Cardiac septum (tissue), 1 donor: Measurements from ENCODE around the gene HUNK. TPM values are rescaled to one million over a fixed set of nuclear protein-coding genes. Genes with fewer than 3 reads are reported as not detected.
"Not testable (repeated sequence)": the region's sequence is repeated elsewhere in the genome, so short reads cannot be mapped to it uniquely, and the experiment has no call there.

Source experiments
- DNase-seq: peaks from one replicate; pipeline ENCODE4 v3.0.0-alpha.2; 2020; ENCODE audit warnings: low spot score
- intact Hi-C: fragments of 100-400 bp; cut with DNase I; formaldehyde crosslinking; loops from one replicate; pipeline ENCODE4 v1.14.0; 2022
- total RNA-seq: library from RNA; stranded (reverse); fragmentation: NEBNext Ultra II Directional; extraction: Animal tissue kit (Norgen Biotek cat#: 25700); gene quantifications from one replicate; pipeline ENCODE4 v1.2.1, GENCODE V29; 2021
- donor health status: DM: no; HTN: no; CAD: no.

The HUNK gene
- total RNA-seq, 1 donor from 2014 or later = 0.73 TPM

DNA sequence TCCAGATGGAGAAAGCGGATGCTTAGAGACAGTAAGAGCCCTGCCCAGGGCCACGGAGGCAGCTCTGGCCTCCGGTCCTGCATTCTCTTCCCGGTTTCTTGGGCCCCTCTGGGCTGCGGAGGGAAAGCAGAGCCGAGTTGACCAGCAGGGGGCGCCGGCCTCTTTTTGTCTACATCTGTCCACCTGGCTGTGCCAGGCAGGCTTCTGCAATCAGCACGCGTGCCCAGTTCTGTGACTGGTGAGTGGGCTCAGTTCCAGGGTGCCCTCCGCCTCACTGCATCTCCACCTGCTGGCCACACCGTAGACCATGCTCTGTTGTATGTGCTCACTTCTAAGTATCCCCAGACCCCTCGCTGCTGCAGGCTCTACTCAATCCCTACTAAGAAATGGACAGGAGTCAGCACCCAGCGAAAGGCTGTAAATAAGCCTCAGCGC, 6.7 kb upstream of the HUNK start:
- peak; percentile 90 for DNase-seq
- intact Hi-C loops = loop anchor here (1.0 to 10.0 kb wide), 4 partner anchors 81 to 392 kb away; no protein-coding TSS in a partner anchor

DNA sequence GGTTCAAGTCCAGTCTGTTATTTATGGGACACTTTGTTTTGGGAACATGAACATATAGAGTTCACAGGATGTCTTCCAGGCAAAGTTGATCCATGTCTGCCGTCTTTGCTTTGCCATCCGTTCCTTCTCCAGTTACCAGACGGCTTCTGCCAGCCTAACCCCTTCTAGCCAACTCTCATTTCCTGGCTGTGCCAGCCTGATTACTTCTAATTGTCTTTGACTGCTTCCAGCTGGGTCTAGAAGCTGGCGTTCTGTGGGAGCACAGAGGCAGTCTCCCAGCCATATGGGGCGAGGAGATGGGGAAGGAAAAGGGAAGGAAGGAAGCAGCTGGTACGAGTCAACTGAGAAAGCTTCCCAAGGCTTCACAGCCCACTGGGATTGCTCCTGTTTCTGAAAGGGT, 3.1 kb upstream of the HUNK start:
- intact Hi-C loops = loop anchor here (5.0 to 10.0 kb wide), 3 partner anchors 85 to 313 kb away; no protein-coding TSS in a partner anchor
- no peak for DNase-seq

GRCh38 chr21:31870472-31871193, 2.2 kb upstream of the HUNK start:
- DNase-seq = no peak
- intact Hi-C loops = loop anchor here (5.0 kb wide), 1 partner anchor 312 kb away; no protein-coding TSS in a partner anchor

- intact Hi-C loops = loop anchor here (5.0 kb wide), 1 partner anchor 311 kb away; no protein-coding TSS in a partner anchor
Measured at GRCh38 chr21:31871371-31871770, 1.4 kb upstream of the HUNK start.

GRCh38 chr21:31872072-31872451, 758 bp upstream of the HUNK start:
- intact Hi-C loops = loop anchor here (5.0 kb wide), 1 partner anchor 310 kb away; no protein-coding TSS in a partner anchor
- DNase-seq = no peak

More at GRCh38 chr21:31871371-31871770, 1.4 kb upstream of the HUNK start:
- not testable (repeated sequence) for DNase-seq

GRCh38 chr21:31873275-31873695, 465 bp downstream of the HUNK start:
- DNase-seq = no peak
- intact Hi-C loops = loop anchor here (5.0 kb wide), 1 partner anchor 309 kb away; no protein-coding TSS in a partner anchor

DNA sequence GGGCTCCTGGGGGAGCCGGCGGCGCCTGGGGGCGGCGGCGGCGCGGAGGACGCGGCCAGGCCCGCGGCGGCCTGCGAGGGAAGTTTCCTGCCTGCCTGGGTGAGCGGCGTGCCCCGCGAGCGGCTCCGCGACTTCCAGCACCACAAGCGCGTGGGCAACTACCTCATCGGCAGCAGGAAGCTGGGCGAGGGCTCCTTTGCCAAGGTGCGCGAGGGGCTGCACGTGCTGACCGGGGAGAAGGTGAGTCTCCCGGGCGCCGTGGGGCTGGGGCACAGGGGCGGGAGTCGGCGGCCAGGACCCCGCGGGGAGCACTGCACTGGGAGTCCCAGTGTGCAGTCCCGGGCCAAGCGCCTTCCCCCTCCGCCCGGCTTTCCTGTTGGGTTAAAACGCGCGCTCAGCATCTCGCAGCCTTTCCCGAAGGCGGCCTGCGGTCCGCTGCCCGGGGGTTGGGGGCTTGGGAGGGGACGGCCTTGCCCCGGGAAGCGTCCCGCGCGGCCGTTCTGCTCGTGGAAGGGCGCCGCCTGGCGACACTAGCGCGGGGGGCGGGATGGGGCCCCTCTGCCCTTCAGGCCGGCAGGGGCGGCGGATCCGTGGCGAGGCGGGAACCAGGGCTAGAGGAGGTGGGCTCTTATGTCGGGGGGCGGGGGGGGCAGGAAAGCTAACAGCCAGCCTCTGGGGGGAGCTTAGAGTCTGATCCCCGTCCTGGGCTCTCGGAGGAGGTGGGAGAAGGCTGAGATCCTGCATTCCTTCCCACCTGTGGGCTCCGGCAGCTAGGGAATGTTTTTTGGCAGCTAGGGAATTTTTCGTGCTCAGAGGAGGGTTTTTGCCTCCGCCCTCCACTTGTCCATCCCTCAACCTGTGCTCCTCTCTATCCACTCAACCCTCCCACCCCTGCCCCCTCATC, 1.1 kb downstream of the HUNK start:
- no peak for DNase-seq
- intact Hi-C loops = loop anchor here (5.0 kb wide), 1 partner anchor 308 kb away; no protein-coding TSS in a partner anchor

DNA sequence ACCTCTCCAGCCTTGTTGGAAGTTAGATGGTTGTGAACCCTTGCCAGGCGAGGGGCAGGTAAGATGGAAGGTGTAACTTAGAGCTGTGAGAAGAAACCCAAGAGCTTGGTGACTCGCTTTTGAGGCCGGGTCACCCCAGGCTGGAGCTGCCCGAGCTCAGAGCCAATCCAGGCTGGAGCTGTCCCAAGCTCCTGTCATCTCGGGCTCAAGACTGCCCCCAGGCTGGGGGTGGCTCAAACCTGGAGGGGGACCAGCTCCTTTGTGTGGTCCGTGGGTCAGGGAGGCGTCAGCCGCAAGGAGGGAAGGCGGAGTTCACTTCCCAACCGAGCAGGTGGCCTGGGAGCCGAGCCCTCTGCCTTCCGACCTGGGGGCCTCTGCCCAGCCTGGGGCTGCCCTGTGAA, 2.0 kb downstream of the HUNK start:
- no peak for DNase-seq
- intact Hi-C loops = loop anchor here (5.0 kb wide), 1 partner anchor 307 kb away; no protein-coding TSS in a partner anchor

GRCh38 chr21:31875496-31876015, 2.7 kb downstream of the HUNK start:
- intact Hi-C loops = no loop called here
- DNase-seq = no peak

- intact Hi-C loops = no loop called here
- DNase-seq = no peak
Measured at GRCh38 chr21:31877463-31877957, 4.7 kb downstream of the HUNK start.

- intact Hi-C loops = no loop called here
- DNase-seq = no peak
Measured at GRCh38 chr21:31878831-31879230, 6.0 kb downstream of the HUNK start.

GRCh38 chr21:31879241-31879650, 6.4 kb downstream of the HUNK start:
- DNase-seq = no peak
- intact Hi-C loops = no loop called here

- intact Hi-C loops = no loop called here
- no peak for DNase-seq
Measured at GRCh38 chr21:31879911-31880310, 7.1 kb downstream of the HUNK start.

DNA sequence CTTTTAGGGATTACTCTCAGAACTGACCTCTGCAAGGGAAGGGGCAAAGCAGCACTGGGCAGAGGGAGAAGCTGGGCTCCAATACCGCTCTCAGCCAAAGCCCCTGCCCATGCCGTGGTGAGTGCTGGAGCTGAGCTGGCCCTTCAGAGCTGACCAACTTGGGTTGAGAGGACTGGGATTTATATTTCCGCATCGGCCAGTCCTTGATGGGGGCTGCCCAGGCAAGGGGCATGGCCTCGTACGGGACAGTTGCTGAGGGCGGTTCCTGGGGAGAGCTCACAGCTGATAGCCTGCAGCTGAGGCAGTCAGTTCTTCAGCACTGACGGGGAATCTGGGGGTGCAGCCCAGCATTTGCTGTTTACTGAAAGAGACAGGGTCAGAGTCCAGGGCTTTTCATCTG, 8.0 kb downstream of the HUNK start:
- intact Hi-C loops = no loop called here
- DNase-seq = no peak

DNA sequence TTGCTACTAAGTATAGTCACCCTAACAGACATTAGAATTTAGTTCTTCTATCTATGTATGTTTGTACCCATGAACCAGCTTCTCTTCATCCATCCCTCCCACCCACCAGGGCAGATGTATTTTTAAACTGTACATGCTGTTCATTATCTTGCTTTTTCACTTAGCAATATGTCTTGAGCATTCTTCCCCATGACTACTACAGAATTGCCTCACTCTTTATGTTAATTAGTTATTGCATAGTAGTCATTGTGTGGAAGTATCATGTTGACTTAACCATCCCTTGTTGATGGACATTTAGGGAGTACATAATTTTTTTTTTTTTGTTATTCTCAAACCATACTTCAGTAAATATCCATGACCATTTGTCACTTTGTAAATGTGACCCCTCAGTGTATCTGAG, 9.9 kb downstream of the HUNK start:
- intact Hi-C loops = no loop called here

DNA sequence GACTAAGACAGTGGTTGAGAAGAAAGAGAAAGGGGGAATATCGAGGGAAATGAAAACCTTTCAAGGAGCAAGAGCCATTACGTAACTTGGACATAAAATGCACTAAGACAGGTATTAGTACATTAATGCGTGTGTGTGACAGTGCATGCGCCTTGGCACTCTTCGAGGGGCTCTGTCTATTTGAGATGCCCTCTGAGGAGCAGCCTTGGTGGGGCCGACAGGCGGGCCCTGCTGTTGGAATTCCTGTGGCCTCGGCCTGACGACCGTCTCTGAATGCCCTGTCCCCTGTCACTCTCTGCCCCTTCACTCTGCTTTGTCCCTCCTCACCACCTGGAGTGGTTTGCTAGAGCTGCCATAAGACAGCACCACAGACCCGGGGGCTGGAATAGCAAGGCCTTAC, 12.3 kb downstream of the HUNK start:
- intact Hi-C loops = no loop called here
- no peak for DNase-seq

More for the DNA sequence above, 9.9 kb downstream of the HUNK start:
- DNase-seq = no peak

- DNase-seq = no peak
- intact Hi-C loops = no loop called here
Measured at GRCh38 chr21:31886915-31887314, 14.1 kb downstream of the HUNK start.

GRCh38 chr21:31887391-31887841, 14.6 kb downstream of the HUNK start:
- intact Hi-C loops = no loop called here
- DNase-seq = no peak

- intact Hi-C loops = no loop called here
- no peak for DNase-seq
Measured at GRCh38 chr21:31888936-31889371, 16.1 kb downstream of the HUNK start.

- no peak for DNase-seq
- intact Hi-C loops = no loop called here
Measured at GRCh38 chr21:31889460-31889859, 16.6 kb downstream of the HUNK start.
